Measurements from ENCODE around the gene ZNF692.

ZNF692 gene

GRCh38 chr1:248873993-248874533 is 15.2 kb upstream of the ZNF692 start:
- DNase-seq, result peak; percentile 90 to 94

GRCh38 chr1:248873409-248873992 is 14.6 kb upstream of the ZNF692 start:
- peak; percentile 96 for DNase-seq

- peak; percentile 63 to 77 for DNase-seq
Observed at GRCh38 chr1:248872752-248873408, 14.0 kb upstream of the ZNF692 start.

GRCh38 chr1:248871837-248872401 is 13.0 kb upstream of the ZNF692 start:
- no peak for DNase-seq

GRCh38 chr1:248862998-248863881 is 4.4 kb upstream of the ZNF692 start:
- peak; percentile 88 to 89 for DNase-seq

GRCh38 chr1:248862695-248862997 is 3.8 kb upstream of the ZNF692 start:
- no peak for DNase-seq

GRCh38 chr1:248861616-248862015 is 2.7 kb upstream of the ZNF692 start:
- no peak for DNase-seq

- DNase-seq, result no peak
Observed at GRCh38 chr1:248860007-248860406, 1.1 kb upstream of the ZNF692 start.

- DNase-seq, result peak; percentile 38 to 61
Observed at GRCh38 chr1:248858096-248858890, 592 bp downstream of the ZNF692 start.

GRCh38 chr1:248857749-248858095 is 1.2 kb downstream of the ZNF692 start:
- DNase-seq, result no peak

- no peak for DNase-seq
Observed at GRCh38 chr1:248857201-248857600, 1.7 kb downstream of the ZNF692 start.

GRCh38 chr1:248856176-248856575 is 2.7 kb downstream of the ZNF692 start:
- no peak for DNase-seq

- no peak for DNase-seq
Observed at GRCh38 chr1:248855580-248855979, 3.3 kb downstream of the ZNF692 start.

- no peak for DNase-seq
Observed at GRCh38 chr1:248853663-248854375, 5.1 kb downstream of the ZNF692 start.

- DNase-seq, result no peak
Observed at GRCh38 chr1:248852481-248853405, 6.1 kb downstream of the ZNF692 start.

- DNase-seq, result no peak
Observed at GRCh38 chr1:248851390-248851789, 7.5 kb downstream of the ZNF692 start.

GRCh38 chr1:248850536-248851251 is 8.2 kb downstream of the ZNF692 start:
- DNase-seq, result no peak

GRCh38 chr1:248850124-248850523 is 8.8 kb downstream of the ZNF692 start:
- DNase-seq, result no peak

- DNase-seq, result no peak
Observed at GRCh38 chr1:248849637-248850036, 9.2 kb downstream of the ZNF692 start.

- DNase-seq, result no peak
Observed at GRCh38 chr1:248849152-248849551, 9.7 kb downstream of the ZNF692 start.
